Thyroid gland (tissue), 4 donors: Measurements from ENCODE around the gene LRRC58. TPM values are rescaled to one million over a fixed set of nuclear protein-coding genes. Genes with fewer than 3 reads are reported as not detected.

Experiments used
- DNase-seq, 2 donors: peaks; one replicate each; pipeline ENCODE4 v3.0.0-alpha.2; 2019
- H3K27ac ChIP-seq, 3 donors: fragments of 200-600 bp; sonication (generic); 1 replicate in 2 of 3; 2 replicates in 1 of 3; pipeline ENCODE4 v1.5.1; 2016 to 2019; ENCODE audit warnings: mild to moderate bottlenecking in 1 of 3, moderate library complexity in 1 of 3
- H3K27me3 ChIP-seq: fragments of 200-600 bp; sonication (generic); one replicate; pipeline ENCODE4 v1.5.1; 2019
- H3K36me3 ChIP-seq, 2 donors: fragments of 200-600 bp; sonication (generic); one replicate each; pipeline ENCODE4 v1.5.1; 2016 to 2019
- H3K4me1 ChIP-seq, 2 donors: fragments of 200-600 bp; sonication (generic); one replicate each; pipeline ENCODE4 v1.5.1; 2017 to 2019
- H3K4me3 ChIP-seq, 3 donors: fragments of 200-600 bp; sonication (generic); replicated peaks in 1 of 3; 1 replicate in 2 of 3; 2 replicates in 1 of 3; pipeline ENCODE4 v1.5.1; 2016; ENCODE audit warnings: mild to moderate bottlenecking in 1 of 3
- H3K9me3 ChIP-seq: fragments of 200-600 bp; sonication (generic); one replicate; pipeline ENCODE4 v1.5.1; 2017
- POLR2A ChIP-seq, 2 donors: fragments of 450-650 bp; IDR thresholded peaks; one replicate each; pipeline ENCODE4 v1.6.1; 2017; ENCODE audit warnings: antibody characterized with exemption in 2 of 2, mild to moderate bottlenecking in 2 of 2, moderate library complexity in 1 of 2
- WGBS, 2 donors: methylation state at CpG; one replicate each; pipeline ENCODE4 v1.1.5; 2017; 5-methylcytosine and 5-hydroxymethylcytosine counted together
- intact Hi-C: fragments of 100-400 bp; cut with DNase I; formaldehyde crosslinking; loops from one replicate; pipeline ENCODE4 v1.15.1; 2023
- total RNA-seq, 4 donors: library from RNA; depleted of rRNA; stranded (reverse); fragments of >200 nt; gene quantifications; one replicate each; pipeline ENCODE4 v1.2.3, GENCODE V29; 2016
- TF ChIP-seq, protein P1 (sequence below), 6 experiments: fragments of 200-600 bp in 3 of 6; fragments of 450-650 bp in 3 of 6; sonication (generic) in 3 of 6; IDR thresholded peaks; one replicate each; pipeline ENCODE4 v1.5.1; 2016 to 2019; ENCODE audit warnings: antibody characterized with exemption in 6 of 6, mild to moderate bottlenecking in 2 of 6, inconsistent platforms in 1 of 6, moderate library complexity in 1 of 6

LRRC58 gene
- total RNA-seq, 4 donors from 2014 or later, result 40.3 to 52.4 (median 44.6) TPM

GRCh38 chr3:120364821-120365220, 15.7 kb upstream of the LRRC58 start:
- H3K27me3 ChIP-seq, result no peaks in the 10 kb centered on the region
- H3K4me1 ChIP-seq, result no peaks in the 10 kb centered on the region
- WGBS, 2 donors, result 53 to 65% methylated on average over 1 of the region's 1 CpG
- DNase-seq, result no peak
- no peak overlapping the region for H3K4me3 ChIP-seq
- no peaks in the 10 kb centered on the region for H3K36me3 ChIP-seq
- intact Hi-C loops, result no loop called here
- TF ChIP-seq, protein P1, sequence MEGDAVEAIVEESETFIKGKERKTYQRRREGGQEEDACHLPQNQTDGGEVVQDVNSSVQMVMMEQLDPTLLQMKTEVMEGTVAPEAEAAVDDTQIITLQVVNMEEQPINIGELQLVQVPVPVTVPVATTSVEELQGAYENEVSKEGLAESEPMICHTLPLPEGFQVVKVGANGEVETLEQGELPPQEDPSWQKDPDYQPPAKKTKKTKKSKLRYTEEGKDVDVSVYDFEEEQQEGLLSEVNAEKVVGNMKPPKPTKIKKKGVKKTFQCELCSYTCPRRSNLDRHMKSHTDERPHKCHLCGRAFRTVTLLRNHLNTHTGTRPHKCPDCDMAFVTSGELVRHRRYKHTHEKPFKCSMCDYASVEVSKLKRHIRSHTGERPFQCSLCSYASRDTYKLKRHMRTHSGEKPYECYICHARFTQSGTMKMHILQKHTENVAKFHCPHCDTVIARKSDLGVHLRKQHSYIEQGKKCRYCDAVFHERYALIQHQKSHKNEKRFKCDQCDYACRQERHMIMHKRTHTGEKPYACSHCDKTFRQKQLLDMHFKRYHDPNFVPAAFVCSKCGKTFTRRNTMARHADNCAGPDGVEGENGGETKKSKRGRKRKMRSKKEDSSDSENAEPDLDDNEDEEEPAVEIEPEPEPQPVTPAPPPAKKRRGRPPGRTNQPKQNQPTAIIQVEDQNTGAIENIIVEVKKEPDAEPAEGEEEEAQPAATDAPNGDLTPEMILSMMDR (IDR thresholded peaks at IDR 0.05), result no peak
- no peak for TF ChIP-seq POLR2A (IDR thresholded peaks at IDR 0.05)
- H3K27ac ChIP-seq, result no peak overlapping the region
- H3K9me3 ChIP-seq, result no peaks in the 10 kb centered on the region

GRCh38 chr3:120364101-120364500, 14.9 kb upstream of the LRRC58 start:
- Histone ChIP-seq H3K4me1 (no peaks in the 10 kb centered on the region), H3K27ac (no peak overlapping the region), H3K36me3 (no peaks in the 10 kb centered on the region), H3K9me3 (no peaks in the 10 kb centered on the region), H3K4me3 (no peak overlapping the region), H3K27me3 (no peaks in the 10 kb centered on the region)
- intact Hi-C loops, result no loop called here
- no peak for DNase-seq
- TF ChIP-seq, protein P1 (IDR thresholded peaks at IDR 0.05), result no peak
- 76 to 77% methylated on average over 1 of the region's 1 CpG for WGBS, 2 donors

DNA sequence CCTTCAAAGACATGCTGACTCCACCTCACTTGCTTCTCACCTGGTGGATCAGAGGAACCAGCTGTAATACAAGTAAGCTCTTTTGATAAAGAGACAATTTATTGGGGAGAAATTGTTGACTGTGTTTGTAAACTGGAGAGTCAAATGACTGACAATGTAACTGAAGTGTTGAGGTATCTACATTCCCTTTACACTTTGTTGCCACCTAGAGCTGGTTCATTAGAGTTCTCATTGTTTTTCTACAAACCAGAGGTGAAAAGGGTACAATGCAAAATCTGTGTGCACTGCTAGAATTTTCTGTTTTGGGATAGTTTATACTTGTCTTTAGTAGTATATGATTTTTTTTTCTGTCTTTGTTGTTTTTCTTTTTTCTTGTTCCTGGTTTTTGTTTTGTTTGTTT, 8.7 kb upstream of the LRRC58 start:
- intact Hi-C loops, result no loop called here
- Histone ChIP-seq H3K36me3 (no peaks in the 10 kb centered on the region), H3K4me3 (no peak overlapping the region), H3K27me3 (no peaks in the 10 kb centered on the region), H3K27ac (no peak overlapping the region), H3K9me3 (no peaks in the 10 kb centered on the region), H3K4me1 (no peaks in the 10 kb centered on the region)
- TF ChIP-seq POLR2A (IDR thresholded peaks at IDR 0.05), result no peak
- TF ChIP-seq, protein P1 (IDR thresholded peaks at IDR 0.05), result no peak
- DNase-seq, result no peak

DNA sequence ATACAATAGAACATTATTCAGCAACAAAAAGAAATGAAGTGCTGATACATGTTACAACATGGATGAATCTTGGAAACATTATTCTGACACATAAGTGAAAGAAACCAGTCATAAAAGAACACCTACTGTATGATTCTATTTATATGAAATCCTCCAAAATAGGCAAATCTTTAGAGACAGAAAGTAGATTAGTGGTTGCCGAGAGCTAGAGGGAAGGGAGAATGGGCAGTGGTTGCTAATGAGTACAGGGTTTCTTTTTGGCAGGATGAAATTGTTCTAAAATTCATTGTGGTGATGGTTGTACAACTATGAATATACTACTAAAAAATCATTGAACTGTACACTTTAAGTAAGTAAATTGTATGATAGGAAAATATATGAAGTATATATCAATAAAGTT, 6.3 kb upstream of the LRRC58 start:
- intact Hi-C loops, result no loop called here
- Histone ChIP-seq H3K4me1 (peaks cover 5 to 10% of the 10 kb centered on the region in 2 donors), H3K36me3 (no peaks in the 10 kb centered on the region), H3K27ac (no peak overlapping the region), H3K27me3 (no peaks in the 10 kb centered on the region), H3K4me3 (no peak overlapping the region), H3K9me3 (no peaks in the 10 kb centered on the region)
- WGBS, 2 donors, result 83 to 92% methylated on average over 1 of the region's 1 CpG
- DNase-seq, result no peak
- TF ChIP-seq, protein P1 (IDR thresholded peaks at IDR 0.05), result no peak
- TF ChIP-seq POLR2A (IDR thresholded peaks at IDR 0.05), result no peak

DNA sequence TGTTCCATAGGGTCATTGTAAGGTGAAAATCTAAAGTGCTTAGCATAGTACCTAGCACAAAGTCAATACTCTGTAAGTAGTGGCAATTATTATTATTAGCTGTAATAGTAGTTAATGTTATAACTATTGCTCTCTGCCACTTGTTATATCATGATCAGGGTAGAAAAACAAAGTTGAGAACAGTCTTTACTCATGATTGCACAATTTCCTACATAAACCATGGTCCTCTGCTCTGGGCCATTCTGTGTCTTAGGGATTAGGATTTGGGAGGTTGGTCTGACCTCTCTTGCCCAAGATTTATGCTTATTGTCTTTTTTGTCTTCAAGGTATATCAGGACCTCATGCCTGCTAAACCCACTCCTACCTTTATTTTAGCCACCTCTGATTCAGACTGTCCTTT, 4.3 kb upstream of the LRRC58 start:
- no peaks in the 10 kb centered on the region for H3K36me3 ChIP-seq
- H3K27me3 ChIP-seq, result no peaks in the 10 kb centered on the region
- H3K4me1 ChIP-seq, result peaks cover 5 to 11% of the 10 kb centered on the region in 2 donors
- intact Hi-C loops, result no loop called here
- H3K4me3 ChIP-seq, result no peak overlapping the region
- H3K9me3 ChIP-seq, result no peaks in the 10 kb centered on the region
- no peak for DNase-seq
- no peak overlapping the region for H3K27ac ChIP-seq
- TF ChIP-seq, protein P1 (IDR thresholded peaks at IDR 0.05), result no peak
- TF ChIP-seq POLR2A (IDR thresholded peaks at IDR 0.05), result no peak
